Skeletal muscle satellite cell (primary cell): Measurements from ENCODE around the gene TMOD2.
"Not testable (repeated sequence)": the region's sequence is repeated elsewhere in the genome, so short reads cannot be mapped to it uniquely, and the experiment has no call there.

Experiments
- H3K27me3 ChIP-seq: 2 replicates; pipeline ENCODE4 v1.7.0; 2013; ENCODE audit warnings: low read length; ENCODE audit not compliant: control insufficient read depth, insufficient read depth
- H3K36me3 ChIP-seq: 2 replicates; pipeline ENCODE4 v1.7.0; 2013; ENCODE audit warnings: mild to moderate bottlenecking, control low read depth, low read length; ENCODE audit not compliant: insufficient read depth
- H3K4me1 ChIP-seq: 2 replicates; pipeline ENCODE4 v1.7.0; 2013; ENCODE audit warnings: low read length; ENCODE audit not compliant: control insufficient read depth, insufficient read depth
- H3K4me2 ChIP-seq: 2 replicates; pipeline ENCODE4 v1.7.0; 2013; ENCODE audit warnings: mild to moderate bottlenecking, low read length
- H3K4me3 ChIP-seq: 2 replicates; pipeline ENCODE4 v1.7.0; 2013; ENCODE audit warnings: low read length
- H3K9ac ChIP-seq: 2 replicates; pipeline ENCODE4 v1.7.0; 2013; ENCODE audit warnings: mild to moderate bottlenecking, low read depth, low read length, moderate library complexity
- H3K9me3 ChIP-seq: replicated peaks from 2 replicates; pipeline ENCODE4 v1.7.0; 2013; ENCODE audit warnings: mild to moderate bottlenecking, control low read depth, low read length

The TMOD2 gene

GRCh38 chr15:51781506-51781905 lies 30.1 kb downstream of the TMOD2 start:
- H3K4me3 ChIP-seq: no peak overlapping the region
- no peaks in the 10 kb centered on the region for H3K9me3 ChIP-seq
- no peak overlapping the region for H3K4me2 ChIP-seq
- H3K27me3 ChIP-seq: no peaks in the 10 kb centered on the region
- H3K36me3 ChIP-seq: peaks cover 4% of the 10 kb centered on the region
- H3K4me1 ChIP-seq: no peaks in the 10 kb centered on the region
- H3K9ac ChIP-seq: no peak overlapping the region

- Histone ChIP-seq H3K4me3 (no peak overlapping the region), H3K27me3 (no peaks in the 10 kb centered on the region), H3K36me3 (peaks cover 4% of the 10 kb centered on the region), H3K4me1 (no peaks in the 10 kb centered on the region), H3K4me2 (no peak overlapping the region), H3K9ac (no peak overlapping the region), H3K9me3 (no peaks in the 10 kb centered on the region)
Measured at GRCh38 chr15:51782357-51782896, 31.0 kb downstream of the TMOD2 start.

- Histone ChIP-seq H3K27me3 (no peaks in the 10 kb centered on the region), H3K4me2 (no peak overlapping the region), H3K9ac (no peak overlapping the region), H3K36me3 (peaks cover 4% of the 10 kb centered on the region), H3K4me3 (no peak overlapping the region), H3K9me3 (no peaks in the 10 kb centered on the region), H3K4me1 (no peaks in the 10 kb centered on the region)
Measured at GRCh38 chr15:51783967-51784366, 32.6 kb downstream of the TMOD2 start.

GRCh38 chr15:51787130-51787529 lies 35.7 kb downstream of the TMOD2 start:
- not testable (repeated sequence) for H3K4me3 ChIP-seq, H3K36me3 ChIP-seq, H3K4me2 ChIP-seq, H3K27me3 ChIP-seq, H3K9me3 ChIP-seq, H3K4me1 ChIP-seq, H3K9ac ChIP-seq

GRCh38 chr15:51792474-51792873 lies 41.1 kb downstream of the TMOD2 start:
- H3K9ac ChIP-seq, H3K4me3 ChIP-seq, H3K36me3 ChIP-seq, H3K4me2 ChIP-seq, H3K9me3 ChIP-seq, H3K27me3 ChIP-seq, H3K4me1 ChIP-seq: not testable (repeated sequence)

GRCh38 chr15:51793521-51794305 lies 42.3 kb downstream of the TMOD2 start:
- no peaks in the 10 kb centered on the region for H3K9me3 ChIP-seq

GRCh38 chr15:51796847-51797401 lies 45.5 kb downstream of the TMOD2 start:
- no peak overlapping the region for H3K4me2 ChIP-seq
- no peaks in the 10 kb centered on the region for H3K4me1 ChIP-seq
- H3K9ac ChIP-seq: no peak overlapping the region
- H3K9me3 ChIP-seq: no peaks in the 10 kb centered on the region
- H3K4me3 ChIP-seq: no peak overlapping the region
- no peaks in the 10 kb centered on the region for H3K27me3 ChIP-seq
- H3K36me3 ChIP-seq: no peaks in the 10 kb centered on the region

More at GRCh38 chr15:51793521-51794305, 42.3 kb downstream of the TMOD2 start:
- Histone ChIP-seq H3K27me3 (no peaks in the 10 kb centered on the region), H3K4me3 (no peak overlapping the region), H3K4me1 (no peaks in the 10 kb centered on the region), H3K9ac (no peak overlapping the region), H3K4me2 (no peak overlapping the region), H3K36me3 (no peaks in the 10 kb centered on the region)

GRCh38 chr15:51798281-51798680 lies 46.9 kb downstream of the TMOD2 start:
- no peak overlapping the region for H3K4me3 ChIP-seq
- H3K4me1 ChIP-seq: no peaks in the 10 kb centered on the region
- no peak overlapping the region for H3K4me2 ChIP-seq
- no peaks in the 10 kb centered on the region for H3K36me3 ChIP-seq
- no peaks in the 10 kb centered on the region for H3K9me3 ChIP-seq
- no peak overlapping the region for H3K9ac ChIP-seq
- no peaks in the 10 kb centered on the region for H3K27me3 ChIP-seq

GRCh38 chr15:51799282-51800252 lies 48.2 kb downstream of the TMOD2 start:
- no peaks in the 10 kb centered on the region for H3K36me3 ChIP-seq
- H3K9ac ChIP-seq: no peak overlapping the region
- H3K4me3 ChIP-seq: no peak overlapping the region
- no peaks in the 10 kb centered on the region for H3K9me3 ChIP-seq
- H3K4me2 ChIP-seq: no peak overlapping the region
- H3K4me1 ChIP-seq: no peaks in the 10 kb centered on the region
- H3K27me3 ChIP-seq: no peaks in the 10 kb centered on the region

GRCh38 chr15:51801391-51801835 lies 50.0 kb downstream of the TMOD2 start:
- Histone ChIP-seq H3K4me3 (no peak overlapping the region), H3K36me3 (no peaks in the 10 kb centered on the region), H3K9ac (no peak overlapping the region), H3K4me2 (no peak overlapping the region), H3K27me3 (no peaks in the 10 kb centered on the region), H3K9me3 (no peaks in the 10 kb centered on the region), H3K4me1 (no peaks in the 10 kb centered on the region)

- H3K4me2 ChIP-seq: no peak overlapping the region
- no peak overlapping the region for H3K4me3 ChIP-seq
- H3K9me3 ChIP-seq: no peaks in the 10 kb centered on the region
- H3K27me3 ChIP-seq: no peaks in the 10 kb centered on the region
- peaks cover 3% of the 10 kb centered on the region for H3K36me3 ChIP-seq
- H3K4me1 ChIP-seq: no peaks in the 10 kb centered on the region
- H3K9ac ChIP-seq: no peak overlapping the region
Measured at GRCh38 chr15:51802593-51802992, 51.2 kb downstream of the TMOD2 start.
